Cardiac fibroblast (primary cell): Measurements from ENCODE around the gene CEP89.

ENCODE experiments used
- DNase-seq, 2 donors: peaks; one replicate each; pipeline versions ENCODE4 v3.0.0 to v3.0.0-alpha.2; 2010; ENCODE audit warnings: low read depth in 2 of 2
- H3K4me3 ChIP-seq, 2 donors: replicated peaks in 1 of 2; 1 replicate in 1 of 2; 2 replicates in 1 of 2; pipeline ENCODE4 v1.5.1; 2011; ENCODE audit warnings: low read depth in 2 of 2, low read length in 2 of 2, mild to moderate bottlenecking in 2 of 2, moderate library complexity in 1 of 2
- TF ChIP-seq, protein P1 (sequence below): IDR thresholded peaks from one replicate; pipeline ENCODE4 v1.5.1; 2011; ENCODE audit warnings: low read depth, mild to moderate bottlenecking, low read length, inconsistent platforms

CEP89 gene

DNA sequence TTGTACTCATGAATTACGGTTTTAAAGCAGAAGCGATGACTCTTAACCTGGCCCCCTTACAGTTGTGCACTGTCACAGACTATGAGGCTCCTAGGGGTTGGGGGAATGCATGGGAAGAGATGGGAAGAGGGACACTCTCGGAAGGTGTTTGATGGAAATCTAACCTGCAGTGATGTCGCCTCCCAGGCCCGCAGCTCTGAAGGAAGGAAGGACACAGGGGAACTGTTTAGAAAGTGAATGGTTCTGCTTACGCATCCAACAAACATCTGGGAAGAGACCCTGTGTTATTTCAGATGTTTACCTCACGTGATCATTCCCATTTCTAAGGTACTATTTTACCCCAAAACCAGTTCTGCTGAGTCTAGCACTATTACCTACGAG lies 54.2 kb downstream of the CEP89 start:
- TF ChIP-seq, protein P1, sequence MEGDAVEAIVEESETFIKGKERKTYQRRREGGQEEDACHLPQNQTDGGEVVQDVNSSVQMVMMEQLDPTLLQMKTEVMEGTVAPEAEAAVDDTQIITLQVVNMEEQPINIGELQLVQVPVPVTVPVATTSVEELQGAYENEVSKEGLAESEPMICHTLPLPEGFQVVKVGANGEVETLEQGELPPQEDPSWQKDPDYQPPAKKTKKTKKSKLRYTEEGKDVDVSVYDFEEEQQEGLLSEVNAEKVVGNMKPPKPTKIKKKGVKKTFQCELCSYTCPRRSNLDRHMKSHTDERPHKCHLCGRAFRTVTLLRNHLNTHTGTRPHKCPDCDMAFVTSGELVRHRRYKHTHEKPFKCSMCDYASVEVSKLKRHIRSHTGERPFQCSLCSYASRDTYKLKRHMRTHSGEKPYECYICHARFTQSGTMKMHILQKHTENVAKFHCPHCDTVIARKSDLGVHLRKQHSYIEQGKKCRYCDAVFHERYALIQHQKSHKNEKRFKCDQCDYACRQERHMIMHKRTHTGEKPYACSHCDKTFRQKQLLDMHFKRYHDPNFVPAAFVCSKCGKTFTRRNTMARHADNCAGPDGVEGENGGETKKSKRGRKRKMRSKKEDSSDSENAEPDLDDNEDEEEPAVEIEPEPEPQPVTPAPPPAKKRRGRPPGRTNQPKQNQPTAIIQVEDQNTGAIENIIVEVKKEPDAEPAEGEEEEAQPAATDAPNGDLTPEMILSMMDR = no peak
- no peak overlapping the region for H3K4me3 ChIP-seq
- no peak for DNase-seq

DNA sequence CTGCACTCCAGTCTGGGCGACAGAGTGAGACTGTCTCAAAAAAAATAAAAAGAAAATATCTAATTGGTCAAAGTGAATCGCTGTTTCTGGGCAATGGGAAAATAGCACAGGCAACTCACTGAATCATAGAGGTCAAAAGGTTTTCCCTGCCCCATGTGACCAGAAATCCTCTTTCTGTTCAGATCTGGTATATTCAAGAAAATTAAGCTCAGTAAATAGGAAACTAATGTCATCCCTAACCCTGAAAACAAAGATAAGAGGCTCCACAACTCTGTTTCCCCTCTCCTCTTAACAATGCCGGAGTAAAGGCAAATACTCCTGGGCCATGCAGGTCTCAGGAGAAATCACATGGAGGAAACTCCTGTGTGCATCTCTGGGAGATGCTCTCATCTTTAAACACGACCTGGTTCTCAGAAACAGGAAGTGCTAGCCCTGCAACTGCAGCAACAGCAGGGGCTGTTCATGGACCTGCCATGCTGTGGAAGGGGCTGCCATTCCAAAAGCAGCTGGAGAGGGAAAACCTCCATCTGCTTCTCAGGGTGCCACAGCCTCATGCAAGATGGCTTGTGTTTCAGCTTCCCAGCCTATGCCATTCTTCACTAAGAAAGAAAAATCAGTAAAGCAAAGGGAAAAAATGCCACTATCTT lies 54.7 kb downstream of the CEP89 start:
- TF ChIP-seq, protein P1 = no peak

DNA sequence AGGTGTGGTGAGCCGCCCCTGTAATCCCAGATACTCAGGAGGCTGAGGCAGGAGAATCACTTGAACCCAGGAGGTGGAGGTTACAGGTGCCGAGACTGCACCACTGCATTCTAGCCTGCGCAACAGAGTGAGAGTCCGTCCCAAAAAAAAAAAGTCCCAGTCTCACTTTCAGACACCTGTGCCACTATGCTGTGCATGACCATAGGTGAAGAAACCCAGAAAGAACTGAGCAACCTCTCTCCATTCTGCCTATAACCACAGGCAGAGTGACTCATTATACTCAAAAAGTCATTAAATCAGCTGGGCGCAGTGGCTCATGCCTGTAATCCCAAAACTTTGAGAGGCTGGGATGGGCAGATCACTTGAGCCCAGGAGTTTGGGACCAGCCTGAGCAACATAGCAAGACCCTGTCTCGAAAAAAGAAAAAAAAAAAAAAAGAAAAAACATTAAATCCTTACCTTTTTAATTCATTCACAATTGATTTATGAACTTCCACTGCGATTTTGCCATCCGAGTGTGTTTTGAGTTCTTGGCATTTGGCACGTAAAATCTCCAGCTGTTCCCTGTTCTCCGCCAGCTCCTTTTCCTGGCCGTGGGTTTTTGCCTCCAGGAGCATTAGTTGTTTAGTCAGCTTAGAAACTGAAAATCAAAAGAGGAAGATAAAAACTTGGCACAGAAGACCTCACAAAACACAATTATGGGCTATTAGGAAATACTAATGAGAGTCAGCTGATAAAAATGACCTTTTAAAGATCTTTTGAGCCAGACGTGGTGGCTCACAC lies 56.7 kb downstream of the CEP89 start:
- TF ChIP-seq, protein P1 = no peak

More for the DNA sequence above, 54.7 kb downstream of the CEP89 start:
- peak in 1 of 2 donors; percentile 5 for DNase-seq
- H3K4me3 ChIP-seq = no peak overlapping the region

DNA sequence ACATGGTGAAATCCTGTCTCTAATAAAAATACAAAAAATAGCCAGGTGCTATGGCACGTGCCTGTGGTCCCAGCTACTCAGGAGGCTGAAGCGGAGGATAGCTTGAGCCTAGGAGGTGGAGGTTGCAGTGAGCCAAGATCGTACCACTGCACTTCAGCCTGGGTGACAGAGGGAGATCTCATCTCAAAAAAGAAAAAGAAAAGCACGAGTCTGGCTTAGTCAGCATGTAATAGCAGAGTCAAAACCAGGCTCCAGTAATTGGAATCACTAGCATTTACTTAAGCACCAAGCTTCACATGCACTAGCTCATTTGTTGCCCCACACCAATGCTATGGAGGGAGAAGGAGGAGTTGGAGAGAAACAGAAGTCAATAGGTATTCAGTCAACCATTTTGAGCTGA lies 60.3 kb downstream of the CEP89 start:
- no peak for DNase-seq
- H3K4me3 ChIP-seq = no peak overlapping the region
- TF ChIP-seq, protein P1 = no peak

More for the DNA sequence above, 56.7 kb downstream of the CEP89 start:
- no peak for DNase-seq
- H3K4me3 ChIP-seq = no peak overlapping the region

DNA sequence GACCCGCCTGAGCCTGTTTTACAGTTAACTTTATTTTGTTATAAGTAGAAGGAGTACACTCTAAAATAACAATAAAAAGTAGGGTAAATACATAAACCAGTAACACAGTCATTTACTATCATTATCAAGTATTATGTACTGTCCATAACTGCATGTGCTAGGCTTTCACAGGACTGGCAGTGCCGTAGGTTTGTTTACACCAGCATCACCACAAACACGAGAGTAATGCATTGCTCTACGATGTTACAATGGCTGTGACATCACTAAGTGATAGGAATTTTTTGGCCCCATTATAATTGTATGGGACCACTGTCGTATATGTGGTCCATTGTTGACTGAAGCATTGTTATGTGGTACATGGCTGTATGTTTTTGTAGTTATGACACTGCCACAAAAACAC lies 60.9 kb downstream of the CEP89 start:
- TF ChIP-seq, protein P1 = no peak
- H3K4me3 ChIP-seq = no peak overlapping the region
- DNase-seq = no peak

- TF ChIP-seq, protein P1 = no peak
- H3K4me3 ChIP-seq = no peak overlapping the region
- DNase-seq = no peak
Measured at GRCh38 chr19:32910094-32910493, 61.7 kb downstream of the CEP89 start.

GRCh38 chr19:32909257-32909656 lies 62.5 kb downstream of the CEP89 start:
- no peak overlapping the region for H3K4me3 ChIP-seq
- no peak for DNase-seq
- TF ChIP-seq, protein P1 = no peak
